Panc1 (cell line): ENCODE results near the gene MAN2A2. TPM values are rescaled to one million over a fixed set of nuclear protein-coding genes. Genes with fewer than 3 reads are reported as not detected.

Experiments used
- ATAC-seq: fragments of 200-7000 bp; cut with Tn5 transposase; 2 replicates; pipeline ENCODE4 v1.9.1; 2020; ENCODE audit warnings: mild to moderate bottlenecking, moderate library complexity
- BruUV-seq: library from RNA; stranded (reverse); fragments of 400-500 nt; replicated peaks from 2 replicates; lab custom pipeline; 2021; lab: Mats Ljungman, UMichigan
- CTCF ChIA-PET: fragments of 300-600 bp; sonication (Branson Sonifier 250); formaldehyde crosslinking; loops from one replicate; lab custom pipeline; 2022; ENCODE audit warnings: antibody characterized with exemption; lab: Charles Lee
- POLR2A ChIA-PET: fragments of 300-600 bp; sonication (Branson Sonifier 250); formaldehyde crosslinking; loops from one replicate; lab custom pipeline; 2022; ENCODE audit warnings: antibody characterized with exemption; lab: Charles Lee
- DNase-seq: peaks from one replicate; pipeline ENCODE4 v3.0.0-alpha.2; 2010; ENCODE audit warnings: low read depth, low spot score
- H3K27ac ChIP-seq: 2 replicates; pipeline ENCODE4 v1.5.1; 2011; ENCODE audit warnings: mild to moderate bottlenecking, low read length, inconsistent platforms
- H3K27me3 ChIP-seq: fragments of 200-500 bp; sonication (Bioruptor generic); 2 replicates; pipeline ENCODE4 v1.6.0; 2014; ENCODE audit warnings: low read length, inconsistent platforms; ENCODE audit not compliant: control insufficient read depth, insufficient read depth
- H3K36me3 ChIP-seq: fragments of 200-500 bp; sonication (Bioruptor generic); 2 replicates; pipeline ENCODE4 v1.5.1; 2014; ENCODE audit warnings: inconsistent platforms, mild to moderate bottlenecking, low read length, moderate library complexity; ENCODE audit not compliant: control insufficient read depth, insufficient read depth
- H3K4me1 ChIP-seq: 2 replicates; pipeline ENCODE4 v1.5.1; 2011; ENCODE audit warnings: inconsistent platforms, mild to moderate bottlenecking, low read length, moderate library complexity; ENCODE audit not compliant: control insufficient read depth, insufficient read depth
- H3K4me3 ChIP-seq, 2 experiments: 2 replicates each; pipeline ENCODE4 v1.5.1; 2011 to 2012; ENCODE audit warnings: low read depth in 2 of 2, low read length in 2 of 2, mild to moderate bottlenecking in 2 of 2, inconsistent platforms in 1 of 2, moderate library complexity in 1 of 2
- H3K9me3 ChIP-seq: fragments of 200-500 bp; sonication (Bioruptor generic); 2 replicates; pipeline ENCODE4 v1.5.1; 2014; ENCODE audit warnings: low read depth, mild to moderate bottlenecking, inconsistent platforms, low read length, moderate library complexity; ENCODE audit not compliant: control insufficient read depth, insufficient read depth
- POLR2AphosphoS5 ChIP-seq: IDR thresholded peaks from 2 replicates; pipeline ENCODE4 v1.6.1; 2012; ENCODE audit warnings: mild to moderate bottlenecking, low read depth, low read length, moderate library complexity
- SIN3A ChIP-seq: IDR thresholded peaks from 2 replicates; pipeline ENCODE4 v1.6.1; 2012; ENCODE audit warnings: low read depth, mild to moderate bottlenecking, low read length, moderate library complexity, borderline replicate concordance; ENCODE audit not compliant: insufficient read depth
- TCF7L2 ChIP-seq: IDR thresholded peaks from 2 replicates; pipeline ENCODE4 v1.6.1; 2011; ENCODE audit warnings: mild to moderate bottlenecking, low read depth, low read length, inconsistent platforms
- in situ Hi-C: cut with HindIII; loops from 2 replicates; pipeline ENCODE4 v1.10.0; 2016; ENCODE audit warnings: low sequenced_read_pairs, low pct_unique_long_range_greater_than_20kb
- intact Hi-C: fragments of 100-400 bp; cut with micrococcal nuclease; formaldehyde crosslinking; loops from one replicate; pipeline ENCODE4 v1.10.0; 2022; ENCODE audit not compliant: unreplicated experiment
- total RNA-seq: library from RNA; stranded (reverse); gene quantifications from one replicate; pipeline ENCODE4 v1.2.1, GENCODE V29; 2021; ENCODE audit not compliant: unreplicated experiment
- TF ChIP-seq, protein P1 (sequence below), 2 experiments: IDR thresholded peaks; 2 replicates each; pipeline ENCODE4 v1.6.1; 2011 to 2012; ENCODE audit warnings: low read depth in 2 of 2, control low read depth in 1 of 2, low read length in 1 of 2, mild to moderate bottlenecking in 1 of 2, moderate library complexity in 1 of 2; ENCODE audit not compliant: insufficient read depth in 1 of 2
- TF ChIP-seq, protein P2 (sequence below): fragments of 450-650 bp; IDR thresholded peaks from 2 replicates; pipeline ENCODE4 v1.5.1; 2017; ENCODE audit warnings: mild to moderate bottlenecking

The MAN2A2 gene
- total RNA-seq, 1 experiment from 2014 or later: 77.2 TPM

DNA sequence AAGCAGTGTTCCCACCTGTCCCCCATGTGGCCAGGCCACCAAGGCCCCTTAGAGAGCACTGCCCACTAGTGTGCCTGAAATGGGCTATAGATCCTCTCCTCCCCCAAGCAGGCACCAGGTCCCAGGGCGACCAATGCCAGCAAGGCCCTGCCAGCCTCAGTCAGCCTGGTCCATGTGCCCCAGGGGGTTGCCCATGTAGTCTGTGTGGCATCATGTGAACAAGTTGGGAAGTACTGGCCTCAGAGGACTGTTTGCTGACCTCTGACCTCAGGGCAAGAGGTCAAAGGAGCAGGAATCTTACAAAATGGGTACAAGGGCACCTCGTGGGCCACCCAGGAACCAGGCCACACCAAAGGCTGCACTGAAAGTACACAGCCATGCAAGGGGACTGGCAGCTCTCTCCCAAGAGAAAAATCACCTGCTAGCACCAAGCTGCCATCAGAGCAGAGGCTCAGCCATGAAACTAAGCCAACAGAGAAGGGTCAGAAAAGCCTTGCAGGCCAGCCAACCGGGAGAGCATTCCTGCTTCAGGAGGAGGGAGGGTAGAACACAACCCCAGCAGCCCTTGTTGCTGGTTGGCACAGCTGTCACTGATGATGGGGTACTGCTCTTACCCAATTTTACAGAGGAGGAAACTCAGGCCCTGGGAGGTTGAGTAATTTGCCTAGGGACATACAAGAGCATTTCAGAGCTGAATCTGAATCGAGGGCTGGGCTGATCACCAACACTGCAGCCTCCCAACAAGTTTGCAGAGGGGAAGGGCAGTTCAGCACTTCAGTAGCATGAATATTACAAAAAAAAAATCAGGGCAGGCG lies 39.9 kb upstream of the MAN2A2 start:
- intact Hi-C loops (no loop called here), in situ Hi-C loops (no loop called here)
- DNase-seq (no peak), ATAC-seq (no peak)
- no TSS peak for BruUV-seq
- Histone ChIP-seq H3K9me3 (no peaks in the 10 kb centered on the region), H3K36me3 (no peaks in the 10 kb centered on the region), H3K27me3 (no peaks in the 10 kb centered on the region), H3K4me3 (no peak overlapping the region), H3K27ac (no peak overlapping the region; the same call in 1 of the 2 replicates), H3K4me1 (peaks cover 49% of the 10 kb centered on the region)
- POLR2A ChIA-PET: no interaction called here
- TF ChIP-seq TCF7L2 (no peak), POLR2AphosphoS5 (no peak), SIN3A (no peak)
- TF ChIP-seq, protein P1, sequence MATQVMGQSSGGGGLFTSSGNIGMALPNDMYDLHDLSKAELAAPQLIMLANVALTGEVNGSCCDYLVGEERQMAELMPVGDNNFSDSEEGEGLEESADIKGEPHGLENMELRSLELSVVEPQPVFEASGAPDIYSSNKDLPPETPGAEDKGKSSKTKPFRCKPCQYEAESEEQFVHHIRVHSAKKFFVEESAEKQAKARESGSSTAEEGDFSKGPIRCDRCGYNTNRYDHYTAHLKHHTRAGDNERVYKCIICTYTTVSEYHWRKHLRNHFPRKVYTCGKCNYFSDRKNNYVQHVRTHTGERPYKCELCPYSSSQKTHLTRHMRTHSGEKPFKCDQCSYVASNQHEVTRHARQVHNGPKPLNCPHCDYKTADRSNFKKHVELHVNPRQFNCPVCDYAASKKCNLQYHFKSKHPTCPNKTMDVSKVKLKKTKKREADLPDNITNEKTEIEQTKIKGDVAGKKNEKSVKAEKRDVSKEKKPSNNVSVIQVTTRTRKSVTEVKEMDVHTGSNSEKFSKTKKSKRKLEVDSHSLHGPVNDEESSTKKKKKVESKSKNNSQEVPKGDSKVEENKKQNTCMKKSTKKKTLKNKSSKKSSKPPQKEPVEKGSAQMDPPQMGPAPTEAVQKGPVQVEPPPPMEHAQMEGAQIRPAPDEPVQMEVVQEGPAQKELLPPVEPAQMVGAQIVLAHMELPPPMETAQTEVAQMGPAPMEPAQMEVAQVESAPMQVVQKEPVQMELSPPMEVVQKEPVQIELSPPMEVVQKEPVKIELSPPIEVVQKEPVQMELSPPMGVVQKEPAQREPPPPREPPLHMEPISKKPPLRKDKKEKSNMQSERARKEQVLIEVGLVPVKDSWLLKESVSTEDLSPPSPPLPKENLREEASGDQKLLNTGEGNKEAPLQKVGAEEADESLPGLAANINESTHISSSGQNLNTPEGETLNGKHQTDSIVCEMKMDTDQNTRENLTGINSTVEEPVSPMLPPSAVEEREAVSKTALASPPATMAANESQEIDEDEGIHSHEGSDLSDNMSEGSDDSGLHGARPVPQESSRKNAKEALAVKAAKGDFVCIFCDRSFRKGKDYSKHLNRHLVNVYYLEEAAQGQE (IDR thresholded peaks at IDR 0.05; ENCODE audit: insufficient read depth in 1 of 2, low read depth in 2 of 2, low read length in 1 of 2): no peak
- TF ChIP-seq, protein P2, sequence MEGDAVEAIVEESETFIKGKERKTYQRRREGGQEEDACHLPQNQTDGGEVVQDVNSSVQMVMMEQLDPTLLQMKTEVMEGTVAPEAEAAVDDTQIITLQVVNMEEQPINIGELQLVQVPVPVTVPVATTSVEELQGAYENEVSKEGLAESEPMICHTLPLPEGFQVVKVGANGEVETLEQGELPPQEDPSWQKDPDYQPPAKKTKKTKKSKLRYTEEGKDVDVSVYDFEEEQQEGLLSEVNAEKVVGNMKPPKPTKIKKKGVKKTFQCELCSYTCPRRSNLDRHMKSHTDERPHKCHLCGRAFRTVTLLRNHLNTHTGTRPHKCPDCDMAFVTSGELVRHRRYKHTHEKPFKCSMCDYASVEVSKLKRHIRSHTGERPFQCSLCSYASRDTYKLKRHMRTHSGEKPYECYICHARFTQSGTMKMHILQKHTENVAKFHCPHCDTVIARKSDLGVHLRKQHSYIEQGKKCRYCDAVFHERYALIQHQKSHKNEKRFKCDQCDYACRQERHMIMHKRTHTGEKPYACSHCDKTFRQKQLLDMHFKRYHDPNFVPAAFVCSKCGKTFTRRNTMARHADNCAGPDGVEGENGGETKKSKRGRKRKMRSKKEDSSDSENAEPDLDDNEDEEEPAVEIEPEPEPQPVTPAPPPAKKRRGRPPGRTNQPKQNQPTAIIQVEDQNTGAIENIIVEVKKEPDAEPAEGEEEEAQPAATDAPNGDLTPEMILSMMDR: no peak
- CTCF ChIA-PET: no interaction called here

DNA sequence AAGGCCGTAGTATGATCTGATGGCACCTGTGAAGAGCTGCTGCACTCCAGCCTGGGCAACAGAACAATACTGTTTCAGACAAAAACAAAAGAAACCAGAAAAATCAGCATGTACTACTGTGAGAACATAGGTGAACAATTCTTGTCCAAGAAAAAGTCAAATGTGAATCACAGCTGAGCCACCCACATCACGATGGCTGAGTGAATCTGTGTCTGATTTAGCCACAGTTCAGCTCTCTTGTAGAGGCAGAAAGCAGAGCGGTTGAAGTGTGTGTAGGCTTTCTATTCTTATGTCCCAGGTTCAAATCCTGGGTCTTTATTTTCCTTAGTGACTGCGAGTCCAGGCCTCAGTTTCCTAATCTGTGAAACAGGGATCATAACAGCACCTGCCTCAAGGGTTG lies 39.1 kb upstream of the MAN2A2 start:
- no peaks in the 10 kb centered on the region for H3K27me3 ChIP-seq
- no peak overlapping the region; the same call in 1 of the 2 replicates for H3K27ac ChIP-seq

DNA sequence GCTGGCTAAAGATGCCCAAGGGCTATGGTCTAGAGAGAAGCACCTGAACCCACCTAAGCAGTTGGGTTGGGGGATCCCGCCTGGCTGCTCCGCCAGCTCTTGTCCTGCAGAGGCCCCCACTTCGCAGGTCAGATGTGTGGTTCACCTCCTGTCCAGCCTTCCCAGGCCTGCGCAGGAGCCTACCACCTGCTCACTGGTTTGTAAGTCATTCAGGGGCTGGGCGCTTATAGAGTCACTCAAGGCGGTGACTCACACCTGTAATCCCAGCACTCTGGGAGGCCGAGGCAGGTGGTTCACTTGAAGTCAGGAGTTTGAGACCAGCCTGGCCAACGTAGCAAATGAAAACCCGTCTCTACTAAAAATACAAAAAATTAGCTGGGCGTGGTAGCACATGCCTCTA lies 38.6 kb upstream of the MAN2A2 start:
- in situ Hi-C loops: no loop called here
- ChIA-PET POLR2A (no interaction called here), CTCF (no interaction called here)
- ATAC-seq: no peak
- Histone ChIP-seq H3K4me3 (no peak overlapping the region), H3K9me3 (no peaks in the 10 kb centered on the region), H3K4me1 (peaks cover 59% of the 10 kb centered on the region), H3K27me3 (no peaks in the 10 kb centered on the region), H3K36me3 (no peaks in the 10 kb centered on the region), H3K27ac (no peak overlapping the region)
- BruUV-seq: no TSS peak
- TF ChIP-seq, protein P2: no peak
- TF ChIP-seq SIN3A (no peak), TCF7L2 (no peak), POLR2AphosphoS5 (no peak)
- TF ChIP-seq, protein P1 (IDR thresholded peaks at IDR 0.05; ENCODE audit: insufficient read depth in 1 of 2, low read depth in 2 of 2, low read length in 1 of 2): no peak
- no peak for DNase-seq
- intact Hi-C loops: no loop called here

More for the DNA sequence above, 39.1 kb upstream of the MAN2A2 start:
- Histone ChIP-seq H3K4me3 (no peak overlapping the region), H3K9me3 (no peaks in the 10 kb centered on the region), H3K36me3 (no peaks in the 10 kb centered on the region), H3K4me1 (peaks cover 57% of the 10 kb centered on the region)
- ChIA-PET CTCF (no interaction called here), POLR2A (no interaction called here)
- ATAC-seq (no peak), DNase-seq (no peak)
- TF ChIP-seq TCF7L2: no peak
- in situ Hi-C loops: no loop called here
- intact Hi-C loops: no loop called here
- no TSS peak for BruUV-seq
